UCSD-AML1 (cell line): ENCODE measurements around the gene DNAJC2.
"Not testable (repeated sequence)": the region's sequence is repeated elsewhere in the genome, so short reads cannot be mapped to it uniquely, and the experiment has no call there.

Experiments used
- DNase-seq: peaks from one replicate; lab custom pipeline; 2025; ENCODE audit not compliant: unreplicated experiment; lab: John Stamatoyannopoulos, UW

DNAJC2 gene

GRCh38 chr7:103278195-103278594 is 66.4 kb downstream of the DNAJC2 start:
- DNase-seq: not testable (repeated sequence)

DNA sequence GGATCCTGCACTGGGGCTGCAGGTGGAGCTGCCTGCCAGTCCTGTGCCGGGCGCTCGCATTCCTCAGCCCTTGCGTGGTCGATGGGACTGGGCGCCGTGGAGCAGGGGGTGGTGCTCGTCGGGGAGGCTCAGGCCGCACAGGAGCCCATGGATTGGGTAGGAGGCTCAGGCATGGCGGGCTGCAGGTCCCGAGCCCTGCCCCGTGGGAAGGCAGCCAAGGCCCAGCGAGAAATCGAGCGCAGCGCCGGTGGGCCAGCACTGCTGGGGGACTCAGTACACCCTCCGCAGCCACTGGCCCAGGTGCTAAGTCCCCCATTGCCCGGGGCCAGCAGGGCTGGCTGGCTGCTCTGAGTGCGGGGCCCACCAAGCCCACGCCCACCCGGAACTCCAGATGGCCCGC is 69.7 kb downstream of the DNAJC2 start:
- not testable (repeated sequence) for DNase-seq

DNA sequence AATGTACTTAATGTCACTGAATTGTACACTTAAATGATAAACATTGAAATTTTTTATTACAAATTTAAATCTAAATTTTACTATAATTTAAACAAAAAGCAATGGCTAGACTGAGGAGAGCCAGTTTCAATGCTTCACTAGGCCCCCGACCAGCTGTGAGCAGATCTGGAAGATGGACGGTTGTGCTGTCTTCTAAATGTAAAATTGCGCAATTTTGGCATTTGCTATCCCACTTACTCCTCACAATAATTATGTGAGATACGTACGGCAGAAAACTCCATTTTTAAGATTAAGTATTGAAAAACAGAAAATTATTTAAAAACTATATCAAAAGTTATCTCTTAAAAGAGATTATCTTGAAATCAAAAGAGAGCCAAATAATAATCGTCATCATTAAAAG is 71.2 kb downstream of the DNAJC2 start:
- DNase-seq: not testable (repeated sequence)

GRCh38 chr7:103266229-103266628 is 78.3 kb downstream of the DNAJC2 start:
- DNase-seq: not testable (repeated sequence)

GRCh38 chr7:103264054-103264453 is 80.5 kb downstream of the DNAJC2 start:
- not testable (repeated sequence) for DNase-seq
